DMS79 treated with DMSO at 0.1 percent for 48 hours (cell line): Measurements from ENCODE around the gene CDKL4.
"Not testable (repeated sequence)": the region's sequence is repeated elsewhere in the genome, so short reads cannot be mapped to it uniquely, and the experiment has no call there.

ENCODE experiments used
- DNase-seq: peaks from one replicate; lab custom pipeline; 2025; lab: John Stamatoyannopoulos, UW

CDKL4 gene

GRCh38 chr2:39243469-39244123 is at the start of gene CDKL4:
TSS of gene CDKL4 (minus strand) at chr2:39243970.
- DNase-seq = no peak

DNA sequence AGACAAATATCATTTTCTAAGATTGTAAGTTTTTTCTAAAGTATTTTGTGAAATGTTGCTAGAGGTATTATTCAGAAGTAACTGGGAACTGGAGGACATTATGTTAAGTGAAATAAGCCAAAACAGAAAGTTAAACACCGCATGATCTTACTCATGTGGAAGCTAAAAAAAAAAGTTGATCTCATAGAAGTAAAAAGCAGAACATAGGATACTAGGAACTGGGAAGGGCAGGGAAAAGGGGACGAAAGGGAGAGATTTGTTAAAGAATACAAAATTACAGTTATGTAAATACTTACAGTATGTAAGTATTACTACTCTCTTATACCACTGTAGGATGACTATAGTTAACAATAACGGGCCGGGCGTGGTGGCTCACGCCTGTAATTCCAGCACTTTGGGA is 46.7 kb upstream of the CDKL4 start:
- no peak for DNase-seq

DNA sequence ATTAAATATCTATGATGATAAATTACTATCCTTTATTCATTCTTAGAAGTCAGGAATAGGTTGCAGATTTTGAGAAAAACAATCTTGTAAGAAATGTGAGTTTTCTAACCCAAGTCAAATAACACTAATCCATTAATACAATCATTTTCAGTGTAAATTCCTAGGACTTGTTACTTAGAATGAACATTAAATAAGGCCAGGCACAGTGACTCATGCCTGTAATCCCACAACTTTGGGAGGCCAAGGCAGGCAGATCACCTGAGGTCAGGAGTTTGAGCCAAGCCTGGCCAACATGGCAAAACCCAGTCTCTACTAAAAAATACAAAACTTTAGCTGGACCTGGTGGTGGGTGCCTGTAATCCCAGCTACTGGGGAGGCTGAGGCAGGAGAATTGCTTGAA is 45.8 kb upstream of the CDKL4 start:
- no peak for DNase-seq

DNA sequence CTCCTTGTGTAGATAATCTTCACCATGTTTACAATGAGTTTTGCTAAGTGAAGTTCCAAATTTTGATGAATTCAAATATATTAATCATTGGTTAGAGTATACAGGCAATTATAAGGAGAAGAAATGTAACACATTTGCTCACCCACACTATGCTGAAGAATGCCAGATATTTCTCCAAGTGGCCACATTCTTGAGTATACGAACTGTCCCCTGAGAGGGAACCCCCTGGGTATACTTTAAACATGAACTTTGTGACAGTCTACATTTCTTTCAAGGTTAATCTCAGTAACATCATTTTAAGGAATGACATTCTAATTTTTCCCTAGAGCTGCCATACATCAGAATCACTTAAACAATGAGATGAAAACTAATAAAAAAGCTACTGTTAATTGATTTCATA is 39.8 kb upstream of the CDKL4 start:
- no peak for DNase-seq

DNA sequence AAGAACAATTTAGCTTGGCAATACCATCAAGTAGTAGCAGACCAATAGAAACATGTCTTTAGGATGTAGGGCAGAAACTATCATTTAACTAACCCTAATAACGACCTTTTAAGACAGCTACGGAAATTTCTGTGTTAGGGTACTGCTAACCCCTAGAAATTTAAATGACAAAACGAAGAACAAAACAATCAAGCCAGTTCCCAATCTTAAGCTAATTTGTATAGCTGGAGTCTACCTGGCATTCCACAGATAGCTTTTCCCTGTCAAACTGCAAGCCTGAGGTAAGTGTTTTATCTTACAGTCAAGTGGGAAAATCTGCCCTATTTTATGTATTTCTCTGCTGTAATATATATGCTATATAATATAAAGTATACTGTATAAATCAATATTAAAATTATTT is 37.6 kb upstream of the CDKL4 start:
- DNase-seq = no peak

DNA sequence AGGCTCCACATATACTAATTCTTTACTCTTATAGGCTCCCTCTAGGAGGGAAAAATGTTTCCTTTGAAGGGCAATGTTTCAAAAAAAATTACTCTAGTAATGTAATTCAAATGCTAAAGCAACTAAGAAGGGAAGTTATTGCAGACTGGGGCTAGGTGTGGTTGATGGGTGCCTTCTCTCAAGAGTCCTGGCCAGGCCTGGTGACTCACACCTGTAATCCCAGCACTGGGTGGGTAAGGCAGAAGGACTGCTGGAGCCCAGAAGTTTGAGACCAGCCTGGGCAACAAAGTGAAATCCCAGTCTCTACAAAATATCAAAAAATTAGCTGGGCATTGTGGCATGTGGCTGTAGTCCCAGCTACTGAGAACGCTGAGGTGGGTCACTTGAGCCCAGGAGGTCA is 31.2 kb upstream of the CDKL4 start:
- DNase-seq = no peak

DNA sequence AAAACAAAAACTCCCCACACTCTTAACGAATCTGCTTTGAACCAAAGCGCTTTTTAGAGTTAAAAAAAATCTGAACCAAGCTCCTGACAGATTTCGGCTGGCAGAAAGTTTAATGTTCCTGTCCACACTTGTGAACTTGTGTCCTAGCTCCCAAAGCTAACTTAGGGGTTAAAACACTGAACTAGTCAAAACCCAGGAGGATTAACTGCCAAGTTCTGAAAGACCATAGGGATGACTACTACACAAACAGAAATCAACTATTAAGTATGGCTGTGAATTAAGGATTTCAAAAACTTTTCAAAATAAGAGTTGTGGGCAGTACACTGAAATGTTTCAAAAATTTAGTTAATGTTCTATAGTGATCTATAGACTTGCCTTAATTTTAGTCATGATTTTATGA is 26.2 kb upstream of the CDKL4 start:
- DNase-seq = no peak

DNA sequence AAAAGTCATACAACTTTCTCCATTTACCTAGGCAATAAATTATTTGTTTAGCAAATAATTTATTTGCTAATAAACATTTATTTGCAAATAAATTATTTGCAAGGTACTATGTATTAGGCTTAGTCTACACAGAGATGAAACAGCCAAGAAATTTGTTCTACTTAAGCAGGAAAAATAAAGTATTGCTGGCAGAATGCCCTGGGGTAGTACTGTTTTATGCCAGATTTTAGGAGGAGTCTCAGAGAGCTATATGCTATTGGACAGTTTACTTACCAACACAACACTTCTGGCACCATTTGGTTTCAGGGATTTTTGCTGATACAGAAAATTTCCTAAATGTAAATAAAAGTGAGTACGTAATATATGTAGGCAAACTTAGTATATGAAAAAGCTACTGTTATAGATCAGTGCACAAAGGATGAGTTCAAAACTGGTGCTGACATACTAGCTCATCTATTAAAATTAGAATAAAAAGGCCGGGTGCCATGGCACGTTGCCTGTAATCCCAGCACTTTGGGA is 23.2 kb upstream of the CDKL4 start:
- no peak for DNase-seq

DNA sequence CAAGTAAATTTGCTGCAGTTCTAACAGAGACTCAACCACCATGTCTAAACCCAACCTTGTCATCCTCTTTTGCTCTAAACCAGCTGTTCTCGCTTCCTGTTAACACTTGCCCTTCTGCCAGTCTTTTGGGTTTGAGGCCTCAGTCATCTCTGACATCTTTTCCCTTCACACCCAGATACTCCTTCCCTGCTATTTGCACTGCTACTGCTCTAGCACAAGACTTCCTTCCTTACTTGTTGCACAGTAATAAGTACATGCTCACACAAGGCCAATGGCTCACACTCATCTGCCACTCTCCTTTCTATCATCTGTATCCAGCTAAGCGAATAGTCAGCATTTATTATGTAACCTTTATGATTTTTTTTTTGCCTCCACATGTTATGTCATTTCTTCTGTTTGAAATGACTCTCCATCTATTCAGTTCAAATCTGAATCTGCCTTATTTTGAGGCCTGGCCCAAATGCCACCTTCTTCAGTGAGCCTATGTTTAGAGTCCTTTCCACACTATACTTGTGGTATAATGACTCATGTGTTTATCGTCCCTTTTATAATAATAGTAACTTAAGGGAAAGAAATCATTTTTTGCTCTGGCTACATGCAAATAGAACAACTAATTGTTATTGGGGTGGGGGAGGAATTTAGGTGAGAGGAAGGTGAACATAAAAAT is 22.5 kb upstream of the CDKL4 start:
- no peak for DNase-seq

DNA sequence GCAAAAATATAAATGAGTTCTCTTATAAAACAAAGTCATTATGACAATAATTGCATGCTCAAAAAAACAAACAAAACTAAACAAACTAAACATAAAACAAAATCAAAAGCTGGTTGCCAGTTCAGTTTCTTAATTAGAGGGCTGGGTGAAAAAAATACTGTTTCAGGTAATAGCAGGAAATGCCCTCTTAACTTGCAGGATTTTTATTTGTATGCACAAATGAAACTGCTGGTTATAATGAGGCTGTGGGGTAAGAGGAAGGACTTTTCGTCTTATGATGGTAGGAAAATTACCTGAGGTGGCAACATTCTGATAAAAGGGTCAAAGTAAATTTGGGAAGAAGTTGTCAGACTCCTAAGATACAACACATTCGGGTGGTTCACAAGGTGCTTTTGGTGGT is 21.5 kb upstream of the CDKL4 start:
- no peak for DNase-seq

DNA sequence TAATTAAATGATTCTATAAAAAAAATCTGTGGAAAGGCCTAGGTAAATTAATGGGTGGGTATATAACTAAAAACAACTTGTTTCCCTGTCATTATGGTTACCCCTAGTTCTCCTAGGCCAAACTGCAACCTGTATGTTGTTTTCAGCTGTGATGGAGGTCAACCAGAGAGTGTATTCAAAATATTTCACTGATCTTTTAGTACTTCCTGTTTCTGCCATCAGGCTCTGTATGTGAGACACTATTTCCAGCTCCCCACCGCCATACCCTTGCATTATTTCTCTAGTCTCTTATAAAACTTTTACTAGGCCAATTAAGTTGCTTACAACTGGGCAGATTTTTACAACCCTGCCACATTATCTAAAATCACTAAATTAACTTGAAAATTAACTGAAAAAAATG is 21.0 kb upstream of the CDKL4 start:
- DNase-seq = no peak

DNA sequence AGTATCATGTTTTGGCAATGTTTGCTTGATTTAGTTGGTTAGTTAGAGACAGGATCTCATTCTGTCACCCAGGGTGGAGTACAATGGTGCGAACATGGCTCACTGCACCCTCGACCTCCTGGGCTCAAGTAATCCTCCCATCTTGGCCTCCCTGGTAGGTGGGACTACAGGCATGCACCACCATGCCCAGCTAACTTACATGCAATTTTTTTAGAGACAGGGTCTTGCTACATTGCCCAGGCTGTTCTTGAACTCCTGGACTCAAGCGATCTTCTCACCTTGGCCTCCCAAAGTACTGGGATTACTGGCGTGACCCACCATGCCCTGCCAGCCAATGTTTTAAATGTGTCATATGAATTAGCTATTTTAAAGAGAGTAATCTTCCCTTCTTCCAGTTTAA is 16.3 kb upstream of the CDKL4 start:
- DNase-seq = no peak

DNA sequence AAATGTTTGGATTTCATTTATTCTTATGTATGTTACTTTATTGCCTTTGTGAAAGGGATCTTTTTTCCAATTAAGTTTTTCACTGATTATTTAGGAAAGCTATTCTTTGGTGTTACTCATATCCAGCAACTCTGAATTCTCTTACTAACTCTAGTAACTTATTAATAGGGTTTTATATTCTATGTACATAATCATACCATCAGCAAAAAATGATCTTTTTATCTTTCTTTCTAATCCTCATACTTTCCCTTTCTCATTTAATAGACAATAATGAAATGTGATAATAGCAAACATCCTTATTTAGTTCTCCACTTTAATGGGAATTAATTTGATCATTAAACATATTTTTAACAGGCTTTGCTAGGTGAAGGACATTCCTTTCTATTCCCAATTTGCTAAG is 12.3 kb upstream of the CDKL4 start:
- no peak for DNase-seq

GRCh38 chr2:39252888-39253518 is 9.2 kb upstream of the CDKL4 start:
- no peak for DNase-seq

DNA sequence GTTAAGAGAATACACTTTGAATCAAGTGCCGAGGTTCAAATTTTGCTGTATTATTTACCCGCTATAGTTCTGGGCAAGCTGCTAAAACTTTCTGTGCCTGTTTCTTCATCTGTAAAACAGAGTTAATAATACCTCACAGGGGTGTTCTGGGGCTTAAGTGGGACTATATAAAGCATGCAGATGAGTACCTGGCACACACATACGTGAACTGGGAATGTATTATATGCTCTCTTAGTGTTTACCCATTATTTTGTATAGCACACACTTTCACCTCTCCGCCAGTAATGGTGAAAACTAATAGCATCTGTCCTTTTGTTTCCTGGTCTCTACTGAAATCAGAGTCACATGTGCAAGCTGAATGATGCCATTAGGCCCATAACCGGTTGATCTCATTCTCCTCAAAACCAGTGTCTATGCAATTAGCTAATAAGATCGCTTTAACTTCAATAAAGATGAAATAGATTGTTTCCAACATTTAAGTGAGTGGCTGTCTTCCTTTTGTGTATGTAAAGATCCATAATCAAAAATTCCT is 3.8 kb upstream of the CDKL4 start:
- no peak for DNase-seq

DNA sequence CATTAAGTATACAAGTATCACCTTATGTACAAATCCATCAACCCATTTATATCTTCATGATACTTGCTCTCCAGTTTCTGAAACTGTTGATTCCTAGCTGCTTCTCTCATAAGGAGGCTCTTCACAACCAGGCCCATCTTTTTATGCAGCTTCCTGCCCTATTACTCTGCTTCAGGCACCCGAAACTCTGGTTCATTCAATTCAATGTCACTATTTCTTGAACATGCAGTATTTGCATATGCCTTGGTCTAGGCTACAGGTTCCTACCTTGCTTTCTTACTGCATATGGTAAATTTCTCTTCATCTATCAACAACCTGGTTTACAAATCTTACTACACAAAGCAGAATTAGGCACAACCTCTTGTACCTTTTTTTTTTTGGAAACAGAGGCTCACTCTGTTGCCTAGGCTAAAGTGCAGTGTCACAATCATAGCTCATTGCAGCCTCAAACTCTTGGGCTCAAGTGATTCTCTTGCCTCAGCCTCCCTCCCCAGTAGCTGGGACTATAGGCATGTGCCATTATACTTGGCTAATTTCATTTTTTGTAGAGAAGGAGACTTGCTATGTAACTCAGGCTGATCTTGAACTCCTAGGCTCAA is 2.7 kb upstream of the CDKL4 start:
- no peak for DNase-seq

GRCh38 chr2:39244963-39245625 is 1.3 kb upstream of the CDKL4 start:
- DNase-seq = not testable (repeated sequence)

DNA sequence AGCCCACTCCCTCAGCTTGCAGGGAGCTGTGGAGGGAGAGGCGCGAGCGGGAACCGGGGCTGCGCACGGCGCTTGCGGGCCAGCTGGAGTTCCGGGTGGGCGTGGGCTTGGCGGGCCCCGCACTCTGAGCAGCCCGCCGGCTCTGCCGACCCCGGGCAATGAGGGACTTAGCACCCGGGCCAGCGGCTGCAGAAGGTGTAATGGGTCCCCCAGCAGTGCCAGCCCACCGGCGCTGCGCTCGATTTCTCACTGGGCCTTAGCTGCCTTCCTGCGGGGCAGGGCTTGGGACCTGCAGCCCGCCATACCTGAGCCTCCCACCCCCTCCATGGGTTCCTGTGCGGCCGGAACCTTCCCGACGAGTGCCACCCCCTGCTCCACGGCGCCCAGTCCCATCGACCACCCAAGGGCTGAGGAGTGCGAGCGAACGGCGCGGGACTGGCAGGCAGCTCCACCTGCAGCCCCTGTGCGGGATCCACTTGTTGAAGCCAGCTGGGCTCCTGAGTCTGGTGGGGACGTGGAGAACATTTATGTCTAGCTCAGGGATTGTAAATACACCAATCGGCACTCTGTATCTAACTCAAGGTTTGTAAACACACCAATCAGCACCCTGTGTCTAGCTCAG is 582 bp upstream of the CDKL4 start:
- not testable (repeated sequence) for DNase-seq

GRCh38 chr2:39241588-39241987 is 2.2 kb downstream of the CDKL4 start:
- DNase-seq = no peak

- no peak for DNase-seq
These were observed 3.0 kb downstream of the CDKL4 start for GRCh38 chr2:39240758-39241157.

DNA sequence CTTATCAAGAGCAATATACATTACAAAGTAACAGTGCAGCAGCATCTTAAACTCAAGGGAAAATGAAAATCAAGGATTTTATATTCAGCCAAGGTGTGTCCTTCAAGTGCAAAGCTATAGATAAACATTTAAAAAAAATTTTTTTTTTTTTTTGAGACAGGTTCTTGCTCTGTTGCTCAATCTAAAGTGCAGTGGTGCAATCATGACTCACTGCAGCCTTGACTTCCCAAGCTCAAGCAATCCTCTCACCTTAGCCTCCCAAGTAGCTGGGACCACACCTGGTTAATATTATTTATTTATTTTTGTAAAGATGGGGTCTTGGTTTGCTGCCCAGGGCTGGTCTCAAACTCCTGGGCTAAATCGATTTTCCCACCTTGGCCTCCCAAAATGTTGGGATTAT is 9.0 kb downstream of the CDKL4 start:
- no peak for DNase-seq

GRCh38 chr2:39232141-39232540 is 11.6 kb downstream of the CDKL4 start:
- DNase-seq = no peak
